ENCODE data around the gene MEPCE.

The MEPCE gene

GRCh38 chr7:100402241-100402640 lies 27.4 kb upstream of the MEPCE start:
- DNase-seq (ENCODE audit: low read depth) = no peak
- no peak overlapping the region for H3K4me3 ChIP-seq (ENCODE audit: low read depth, low read length)

GRCh38 chr7:100406767-100407166 lies 22.9 kb upstream of the MEPCE start:
- no peak overlapping the region for H3K4me3 ChIP-seq (ENCODE audit: low read depth, low read length)
- DNase-seq (ENCODE audit: low read depth) = peak; percentile 23

GRCh38 chr7:100407285-100408180 lies 22.1 kb upstream of the MEPCE start:
- H3K4me3 ChIP-seq (ENCODE audit: low read depth, low read length) = no peak overlapping the region
- peak; percentile 31 for DNase-seq (ENCODE audit: low read depth)

- DNase-seq (ENCODE audit: low read depth) = no peak
- H3K4me3 ChIP-seq (ENCODE audit: low read depth, low read length) = no peak overlapping the region
Measured at GRCh38 chr7:100411101-100411500, 18.5 kb upstream of the MEPCE start.

GRCh38 chr7:100413346-100413745 lies 16.3 kb upstream of the MEPCE start:
- no peak for DNase-seq (ENCODE audit: low read depth)
- H3K4me3 ChIP-seq (ENCODE audit: low read depth, low read length) = no peak overlapping the region

GRCh38 chr7:100413889-100414288 lies 15.7 kb upstream of the MEPCE start:
- no peak overlapping the region for H3K4me3 ChIP-seq (ENCODE audit: low read depth, low read length)
- no peak for DNase-seq (ENCODE audit: low read depth)

GRCh38 chr7:100415448-100415847 lies 14.2 kb upstream of the MEPCE start:
- no peak overlapping the region for H3K4me3 ChIP-seq (ENCODE audit: low read depth, low read length)
- no peak for DNase-seq (ENCODE audit: low read depth)

GRCh38 chr7:100418930-100419659 lies 10.5 kb upstream of the MEPCE start:
- no peak for DNase-seq (ENCODE audit: low read depth)
- no peak overlapping the region for H3K4me3 ChIP-seq (ENCODE audit: low read depth, low read length)

GRCh38 chr7:100419660-100420226 lies 9.9 kb upstream of the MEPCE start:
- DNase-seq (ENCODE audit: low read depth) = no peak
- no peak overlapping the region for H3K4me3 ChIP-seq (ENCODE audit: low read depth, low read length)

- DNase-seq (ENCODE audit: low read depth) = no peak
- H3K4me3 ChIP-seq (ENCODE audit: low read depth, low read length) = no peak overlapping the region
Measured at GRCh38 chr7:100423315-100423714, 6.3 kb upstream of the MEPCE start.

GRCh38 chr7:100425347-100425746 lies 4.3 kb upstream of the MEPCE start:
- no peak overlapping the region for H3K4me3 ChIP-seq (ENCODE audit: low read depth, low read length)
- DNase-seq (ENCODE audit: low read depth) = no peak

GRCh38 chr7:100426516-100426915 lies 3.1 kb upstream of the MEPCE start:
- no peak for DNase-seq (ENCODE audit: low read depth)
- no peak overlapping the region for H3K4me3 ChIP-seq (ENCODE audit: low read depth, low read length)

- DNase-seq (ENCODE audit: low read depth) = no peak
- H3K4me3 ChIP-seq (ENCODE audit: low read depth, low read length) = peak overlapping the region; percentile 80
Measured at GRCh38 chr7:100427762-100428198, 1.9 kb upstream of the MEPCE start.

- peak; percentile 87 for DNase-seq (ENCODE audit: low read depth)
- peak within 1 kb of the TSS; percentile 80 for H3K4me3 ChIP-seq (ENCODE audit: low read depth, low read length)
Measured at GRCh38 chr7:100428199-100428966, 1.2 kb upstream of the MEPCE start, which contains the start of gene ZCWPW1. Gene ZCWPW1 (minus strand): TSS chr7:100428703. CDS start chr7:100420649, 8,054 bp downstream.

- peak overlapping the region; percentile 80 for H3K4me3 ChIP-seq (ENCODE audit: low read depth, low read length)
Measured at GRCh38 chr7:100428967-100429636, 529 bp upstream of the MEPCE start.

GRCh38 chr7:100430493-100431285 lies 1.1 kb downstream of the MEPCE start:
- H3K4me3 ChIP-seq (ENCODE audit: low read depth, low read length) = peak overlapping the region; percentile 80

More at GRCh38 chr7:100428967-100429636, 529 bp upstream of the MEPCE start:
- DNase-seq (ENCODE audit: low read depth) = peak; percentile 99

GRCh38 chr7:100431286-100431735 lies 1.7 kb downstream of the MEPCE start:
- no peak for DNase-seq (ENCODE audit: low read depth)
- H3K4me3 ChIP-seq (ENCODE audit: low read depth, low read length) = peak overlapping the region; percentile 80

More at GRCh38 chr7:100430493-100431285, 1.1 kb downstream of the MEPCE start:
- no peak for DNase-seq (ENCODE audit: low read depth)

- DNase-seq (ENCODE audit: low read depth) = no peak
- no peak overlapping the region for H3K4me3 ChIP-seq (ENCODE audit: low read depth, low read length)
Measured at GRCh38 chr7:100432053-100432452, 2.4 kb downstream of the MEPCE start.

Data from skeletal muscle cell (primary cell).